H9 (cell line): ENCODE data around the gene ATG12. TPM values are rescaled to one million over a fixed set of nuclear protein-coding genes. Genes with fewer than 3 reads are reported as not detected.

Experiments
- DNase-seq: peaks from one replicate; pipeline ENCODE4 v3.0.0-alpha.2; 2017
- H2AFZ ChIP-seq: one replicate; pipeline ENCODE4 v1.6.1; 2013; ENCODE audit warnings: mild to moderate bottlenecking, low read length, control low read depth, moderate library complexity
- H2AK5ac ChIP-seq: 2 replicates; pipeline ENCODE4 v1.6.1; 2013; ENCODE audit warnings: low read length, control low read depth, mixed read lengths; ENCODE audit not compliant: insufficient read length
- H2BK120ac ChIP-seq: one replicate; pipeline ENCODE4 v1.6.1; 2013; ENCODE audit warnings: low read depth, mild to moderate bottlenecking, low read length, control low read depth, inconsistent platforms; ENCODE audit not compliant: poor library complexity, severe bottlenecking
- H2BK12ac ChIP-seq: 2 replicates; pipeline ENCODE4 v1.6.1; 2013; ENCODE audit warnings: low read length, control low read depth, mixed read lengths, low read depth; ENCODE audit not compliant: insufficient read length
- H2BK15ac ChIP-seq: 2 replicates; pipeline ENCODE4 v1.6.1; 2013; ENCODE audit warnings: low read depth, low read length, control low read depth
- H2BK20ac ChIP-seq: one replicate; pipeline ENCODE4 v1.6.1; 2013; ENCODE audit warnings: low read depth, mild to moderate bottlenecking, low read length, control low read depth, inconsistent platforms; ENCODE audit not compliant: poor library complexity, severe bottlenecking
- H2BK5ac ChIP-seq: 2 replicates; pipeline ENCODE4 v1.6.1; 2013; ENCODE audit warnings: low read length, control low read depth, mixed read lengths; ENCODE audit not compliant: insufficient read length
- H3K14ac ChIP-seq: 2 replicates; pipeline ENCODE4 v1.6.1; 2013; ENCODE audit warnings: low read length, control low read depth; ENCODE audit not compliant: insufficient read depth
- H3K18ac ChIP-seq: 2 replicates; pipeline ENCODE4 v1.6.1; 2013; ENCODE audit warnings: low read depth, mild to moderate bottlenecking, mixed read lengths, low read length, control low read depth; ENCODE audit not compliant: insufficient read length
- H3K23ac ChIP-seq: 2 replicates; pipeline ENCODE4 v1.6.1; 2013; ENCODE audit warnings: low read length, control low read depth, mixed read lengths, low read depth; ENCODE audit not compliant: insufficient read length
- H3K23me2 ChIP-seq: 2 replicates; pipeline ENCODE4 v1.6.1; 2013; ENCODE audit warnings: low read depth, mild to moderate bottlenecking, mixed read lengths, low read length, control low read depth; ENCODE audit not compliant: insufficient read length, poor library complexity, severe bottlenecking
- H3K27ac ChIP-seq: 2 replicates; pipeline ENCODE4 v1.5.1; 2013; ENCODE audit warnings: low read length, control low read depth, mixed read lengths, low read depth; ENCODE audit not compliant: insufficient read length
- H3K27me3 ChIP-seq: 2 replicates; pipeline ENCODE4 v1.6.1; 2013; ENCODE audit warnings: low read length, control low read depth, inconsistent platforms; ENCODE audit not compliant: insufficient read depth
- H3K4ac ChIP-seq: 2 replicates; pipeline ENCODE4 v1.6.1; 2013; ENCODE audit warnings: low read depth, mild to moderate bottlenecking, control low read depth, inconsistent platforms, low read length, moderate library complexity
- H3K4me1 ChIP-seq: 2 replicates; pipeline ENCODE4 v1.6.1; 2013; ENCODE audit warnings: low read length, control low read depth, inconsistent platforms; ENCODE audit not compliant: insufficient read depth
- H3K4me2 ChIP-seq: 2 replicates; pipeline ENCODE4 v1.6.1; 2013; ENCODE audit warnings: low read length, control low read depth, mixed read lengths; ENCODE audit not compliant: insufficient read length, insufficient read depth
- H3K56ac ChIP-seq: 2 replicates; pipeline ENCODE4 v1.6.1; 2013; ENCODE audit warnings: low read depth, mild to moderate bottlenecking, mixed read lengths, low read length, control low read depth; ENCODE audit not compliant: insufficient read length
- H3K79me1 ChIP-seq: 2 replicates; pipeline ENCODE4 v1.6.1; 2013; ENCODE audit warnings: low read depth, mild to moderate bottlenecking, moderate library complexity, low read length, control low read depth, inconsistent platforms; ENCODE audit not compliant: insufficient read depth, poor library complexity, severe bottlenecking
- H3K79me2 ChIP-seq: 2 replicates; pipeline ENCODE4 v1.6.1; 2013; ENCODE audit warnings: low read length, control low read depth, inconsistent platforms; ENCODE audit not compliant: insufficient read depth
- H3K9ac ChIP-seq: 2 replicates; pipeline ENCODE4 v1.6.1; 2013; ENCODE audit warnings: low read length, control low read depth, mixed read lengths; ENCODE audit not compliant: insufficient read length; ENCODE audit errors: extremely low read depth
- H3K9me3 ChIP-seq: one replicate; pipeline ENCODE4 v1.6.1; 2013; ENCODE audit warnings: low read depth, low read length, inconsistent platforms; ENCODE audit not compliant: control insufficient read depth
- H3T11ph ChIP-seq: one replicate; pipeline ENCODE4 v1.6.1; 2013; ENCODE audit warnings: mild to moderate bottlenecking, low read length, control low read depth, inconsistent platforms
- H4K20me1 ChIP-seq: one replicate; pipeline ENCODE4 v1.6.1; 2013; ENCODE audit not compliant: control insufficient read depth, insufficient read length, insufficient read depth
- H4K5ac ChIP-seq: 2 replicates; pipeline ENCODE4 v1.6.1; 2013; ENCODE audit warnings: low read depth, mild to moderate bottlenecking, mixed read lengths, low read length, control low read depth; ENCODE audit not compliant: insufficient read length
- H4K8ac ChIP-seq: replicated peaks from 2 replicates; pipeline ENCODE4 v1.6.1; 2013; ENCODE audit warnings: low read length, control low read depth, mixed read lengths, low read depth; ENCODE audit not compliant: insufficient read length
- H4K91ac ChIP-seq: 2 replicates; pipeline ENCODE4 v1.6.1; 2013; ENCODE audit warnings: low read depth, mild to moderate bottlenecking, moderate library complexity, mixed read lengths, low read length, control low read depth; ENCODE audit not compliant: insufficient read length
- H3K27ac Mint-ChIP-seq, 3 experiments: 2 replicates in 2 of 3; 3 replicates in 1 of 3; pipeline ENCODE4 v1.8.0; 2020 to 2021; ENCODE audit warnings: mixed read lengths in 3 of 3, mild to moderate bottlenecking in 1 of 3, moderate library complexity in 1 of 3
- H3K27me3 Mint-ChIP-seq: 2 replicates; pipeline ENCODE4 v1.8.0; 2021; ENCODE audit warnings: low read depth, mild to moderate bottlenecking, moderate library complexity, mixed read lengths
- H3K36me3 Mint-ChIP-seq, 3 experiments: 2 replicates in 2 of 3; 3 replicates in 1 of 3; pipeline ENCODE4 v1.8.0; 2020 to 2021; ENCODE audit warnings: low read depth in 3 of 3, mixed read lengths in 3 of 3; ENCODE audit not compliant: insufficient read depth in 1 of 3
- H3K4me1 Mint-ChIP-seq, 2 experiments: 2 replicates each; pipeline ENCODE4 v1.8.0; 2020; ENCODE audit warnings: mixed read lengths in 2 of 2
- H3K4me3 Mint-ChIP-seq, 2 experiments: 2 replicates in 1 of 2; 3 replicates in 1 of 2; pipeline ENCODE4 v1.8.0; 2020 to 2021; ENCODE audit warnings: mild to moderate bottlenecking in 2 of 2, mixed read lengths in 2 of 2, moderate library complexity in 1 of 2
- H3K9me3 Mint-ChIP-seq, 2 experiments: 2 replicates in 1 of 2; 3 replicates in 1 of 2; pipeline ENCODE4 v1.8.0; 2020; ENCODE audit warnings: mild to moderate bottlenecking in 2 of 2, mixed read lengths in 2 of 2, moderate library complexity in 1 of 2
- WGBS: extraction: QIAGEN DNeasy Blood & Tissue Kit; methylation state at CpG from one replicate; pipeline ENCODE4 v1.1.7; 2013; ENCODE audit warnings: missing lambda C conversion rate, low lambda C conversion rate, mixed read lengths; ENCODE audit not compliant: insufficient read length; ENCODE audit errors: extremely low coverage; 5-methylcytosine and 5-hydroxymethylcytosine counted together
- total RNA-seq: library from RNA; stranded (reverse); gene quantifications from 2 replicates; pipeline ENCODE4 v1.2.1, GENCODE V29; 2021
- TF ChIP-seq, protein P1 (sequence below): fragments of 200-600 bp; sonication (generic); conservative IDR thresholded peaks from 3 replicates; pipeline ENCODE4 v1.8.0; 2021; ENCODE audit warnings: antibody characterized with exemption, mild to moderate bottlenecking

Gene ATG12
- total RNA-seq, 1 experiment from 2014 or later: 52.9 TPM

DNA sequence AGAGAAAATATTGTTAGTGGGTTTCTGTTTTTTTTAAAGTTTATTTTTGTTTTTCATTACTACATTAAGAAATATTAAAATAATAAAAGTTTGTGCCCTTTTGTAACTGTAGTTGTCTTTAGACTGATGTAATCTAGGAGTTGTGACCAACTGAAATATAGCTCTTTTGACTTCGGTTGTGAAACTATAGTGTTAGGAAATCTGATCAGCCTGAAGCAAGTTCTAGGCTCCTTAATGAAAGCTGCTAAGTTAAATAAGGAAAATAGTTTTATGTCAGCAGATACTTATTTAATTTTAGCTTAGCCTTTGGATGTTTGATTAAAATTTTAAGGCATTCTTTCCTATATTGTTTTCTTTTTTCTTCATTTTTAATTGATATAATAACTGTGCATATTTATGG, 14.6 kb upstream of the ATG12 start:
- H3K27ac Mint-ChIP-seq: no peak overlapping the region; a peak in 1 of 7 replicates
- no peak overlapping the region for H3K4ac ChIP-seq
- H2BK15ac ChIP-seq: no peak overlapping the region
- no peaks in the 10 kb centered on the region for H4K20me1 ChIP-seq
- no peak overlapping the region for H4K91ac ChIP-seq
- H2BK120ac ChIP-seq: no peak overlapping the region
- H2BK20ac ChIP-seq: no peak overlapping the region
- DNase-seq: no peak
- H3K14ac ChIP-seq: no peak overlapping the region
- no peaks in the 10 kb centered on the region for H3K27me3 ChIP-seq
- TF ChIP-seq, protein P1, sequence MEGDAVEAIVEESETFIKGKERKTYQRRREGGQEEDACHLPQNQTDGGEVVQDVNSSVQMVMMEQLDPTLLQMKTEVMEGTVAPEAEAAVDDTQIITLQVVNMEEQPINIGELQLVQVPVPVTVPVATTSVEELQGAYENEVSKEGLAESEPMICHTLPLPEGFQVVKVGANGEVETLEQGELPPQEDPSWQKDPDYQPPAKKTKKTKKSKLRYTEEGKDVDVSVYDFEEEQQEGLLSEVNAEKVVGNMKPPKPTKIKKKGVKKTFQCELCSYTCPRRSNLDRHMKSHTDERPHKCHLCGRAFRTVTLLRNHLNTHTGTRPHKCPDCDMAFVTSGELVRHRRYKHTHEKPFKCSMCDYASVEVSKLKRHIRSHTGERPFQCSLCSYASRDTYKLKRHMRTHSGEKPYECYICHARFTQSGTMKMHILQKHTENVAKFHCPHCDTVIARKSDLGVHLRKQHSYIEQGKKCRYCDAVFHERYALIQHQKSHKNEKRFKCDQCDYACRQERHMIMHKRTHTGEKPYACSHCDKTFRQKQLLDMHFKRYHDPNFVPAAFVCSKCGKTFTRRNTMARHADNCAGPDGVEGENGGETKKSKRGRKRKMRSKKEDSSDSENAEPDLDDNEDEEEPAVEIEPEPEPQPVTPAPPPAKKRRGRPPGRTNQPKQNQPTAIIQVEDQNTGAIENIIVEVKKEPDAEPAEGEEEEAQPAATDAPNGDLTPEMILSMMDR: no peak
- no peak overlapping the region for H4K5ac ChIP-seq
- H3K4me1 ChIP-seq: no peaks in the 10 kb centered on the region
- peaks cover 0 to 21% (median 3%) of the 10 kb centered on the region in 3 experiments; a peak in 6 of 7 replicates for H3K36me3 Mint-ChIP-seq
- H3K23me2 ChIP-seq: no peaks in the 10 kb centered on the region
- no peak overlapping the region for H2AK5ac ChIP-seq
- H3K4me1 Mint-ChIP-seq: peaks cover 27 to 31% of the 10 kb centered on the region in 2 experiments
- no peak overlapping the region for H3K9ac ChIP-seq
- no peak overlapping the region for H4K8ac ChIP-seq
- no CpG with 5 or more reads among the region's 1 CpG for WGBS
- no peak overlapping the region for H3K4me2 ChIP-seq
- H3K79me2 ChIP-seq: peaks cover 2% of the 10 kb centered on the region; the same call in 1 of the 2 replicates
- no peak overlapping the region for H2BK12ac ChIP-seq
- no peak overlapping the region for H3K4me3 Mint-ChIP-seq
- no peak overlapping the region for H3T11ph ChIP-seq
- no peak overlapping the region for H3K27ac ChIP-seq
- H3K56ac ChIP-seq: no peak overlapping the region
- no peak overlapping the region for H2BK5ac ChIP-seq
- no peaks in the 10 kb centered on the region for H3K27me3 Mint-ChIP-seq
- no peak overlapping the region for H2AFZ ChIP-seq
- no peak overlapping the region for H3K23ac ChIP-seq
- H3K9me3 Mint-ChIP-seq: peaks cover 10 to 12% of the 10 kb centered on the region in 2 experiments
- H3K9me3 ChIP-seq: no peaks in the 10 kb centered on the region
- no peaks in the 10 kb centered on the region for H3K79me1 ChIP-seq
- no peak overlapping the region for H3K18ac ChIP-seq
